ENCODE data around the gene RPP40. TPM values are rescaled to one million over a fixed set of nuclear protein-coding genes. Genes with fewer than 3 reads are reported as not detected.
"Not testable (repeated sequence)": the region's sequence is repeated elsewhere in the genome, so short reads cannot be mapped to it uniquely, and the experiment has no call there.

The RPP40 gene
- total RNA-seq, 2 experiments from 2014 or later = 12.2 to 22.7 TPM

GRCh38 chr6:5032706-5033105, 28.9 kb upstream of the RPP40 start:
- H3K79me2 ChIP-seq (ENCODE audit: insufficient read depth, low read depth, low read length); H3K9me2 ChIP-seq (ENCODE audit: insufficient read depth, low read length); H3K36me3 ChIP-seq (ENCODE audit: insufficient read depth, low read length); H3K4me2 ChIP-seq (ENCODE audit: low read length); H4K20me1 ChIP-seq (ENCODE audit: insufficient read depth, low read length); H2AFZ ChIP-seq (ENCODE audit: low read length); BruUV-seq (replicated peaks); H3K4me3 ChIP-seq (ENCODE audit: low read depth, low read length, poor library complexity, severe bottlenecking); H3K9me3 ChIP-seq (ENCODE audit: low read length); H3K4me1 ChIP-seq (ENCODE audit: insufficient read depth, low read length, poor library complexity, severe bottlenecking); CTCF ChIA-PET (ENCODE audit: unreplicated experiment); DNase-seq (ENCODE audit: low spot score); H3K27ac ChIP-seq (ENCODE audit: low read depth, low read length, poor library complexity, severe bottlenecking): not testable (repeated sequence)
- POLR2A ChIA-PET = interaction anchor here (0.5 kb wide), 1 partner anchor 72 kb away, joined by 3 read pairs; no protein-coding TSS in a partner anchor
- intact Hi-C loops (cut with micrococcal nuclease; ENCODE audit: unreplicated experiment) = loop anchor here (5.0 kb wide), 1 partner anchor 720 kb away; no protein-coding TSS in a partner anchor

- Histone ChIP-seq H3K9me2 (ENCODE audit: insufficient read depth, low read length) (no peaks in the 10 kb centered on the region), H2AFZ (ENCODE audit: low read length) (peak overlapping the region; percentile 86), H3K9me3 (ENCODE audit: low read length) (no peaks in the 10 kb centered on the region), H3K4me1 (ENCODE audit: insufficient read depth, low read length, poor library complexity, severe bottlenecking) (no peaks in the 10 kb centered on the region), H3K27ac (ENCODE audit: low read depth, low read length, poor library complexity, severe bottlenecking) (no peak overlapping the region), H3K4me2 (ENCODE audit: low read length) (no peak overlapping the region), H3K79me2 (ENCODE audit: insufficient read depth, low read depth, low read length) (no peaks in the 10 kb centered on the region), H4K20me1 (ENCODE audit: insufficient read depth, low read length) (no peaks in the 10 kb centered on the region), H3K4me3 (ENCODE audit: low read depth, low read length, poor library complexity, severe bottlenecking) (no peak overlapping the region), H3K36me3 (ENCODE audit: insufficient read depth, low read length) (no peaks in the 10 kb centered on the region)
- TF ChIP-seq EZH2phosphoT487 (IDR thresholded peaks at IDR 0.05; ENCODE audit: borderline replicate concordance, low read depth, low read length) (no peak), CTCF (conservative IDR thresholded peaks at IDR 0.05; ENCODE audit: low read length) (no peak)
- intact Hi-C loops (cut with micrococcal nuclease; ENCODE audit: unreplicated experiment) = loop anchor here (5.0 kb wide), 1 partner anchor 719 kb away; no protein-coding TSS in a partner anchor
- ChIA-PET POLR2A (interaction anchor here (0.5 to 0.6 kb wide), 3 partner anchors 400 to 585 kb away, joined by 3 to 4 read pairs (median 3); no protein-coding TSS in a partner anchor), CTCF (ENCODE audit: unreplicated experiment) (interaction anchor here (1.0 kb wide), 2 partner anchors 9 to 11 kb away, joined by 3 to 5 read pairs; no protein-coding TSS in a partner anchor)
- no peak for DNase-seq (ENCODE audit: low spot score)
- BruUV-seq (replicated peaks) = no TSS peak
Observed at GRCh38 chr6:5031150-5031549, 27.3 kb upstream of the RPP40 start.

GRCh38 chr6:5030596-5031136, 26.8 kb upstream of the RPP40 start:
- Histone ChIP-seq H3K4me2 (ENCODE audit: low read length) (no peak overlapping the region), H3K36me3 (ENCODE audit: insufficient read depth, low read length) (no peaks in the 10 kb centered on the region), H3K4me1 (ENCODE audit: insufficient read depth, low read length, poor library complexity, severe bottlenecking) (no peaks in the 10 kb centered on the region), H4K20me1 (ENCODE audit: insufficient read depth, low read length) (no peaks in the 10 kb centered on the region), H3K79me2 (ENCODE audit: insufficient read depth, low read depth, low read length) (no peaks in the 10 kb centered on the region), H3K4me3 (ENCODE audit: low read depth, low read length, poor library complexity, severe bottlenecking) (no peak overlapping the region), H2AFZ (ENCODE audit: low read length) (peak overlapping the region; percentile 86), H3K27ac (ENCODE audit: low read depth, low read length, poor library complexity, severe bottlenecking) (no peak overlapping the region), H3K9me3 (ENCODE audit: low read length) (no peaks in the 10 kb centered on the region), H3K9me2 (ENCODE audit: insufficient read depth, low read length) (no peaks in the 10 kb centered on the region)
- BruUV-seq (replicated peaks) = no TSS peak
- CTCF ChIA-PET (ENCODE audit: unreplicated experiment) = interaction anchor here (1.0 kb wide), 2 partner anchors 9 to 10 kb away, joined by 3 to 5 read pairs; no protein-coding TSS in a partner anchor
- POLR2A ChIA-PET = interaction anchor here (0.6 kb wide), 1 partner anchor 585 kb away, joined by 3 read pairs; no protein-coding TSS in a partner anchor
- DNase-seq (ENCODE audit: low spot score) = peak; percentile 85
- intact Hi-C loops (cut with micrococcal nuclease; ENCODE audit: unreplicated experiment) = loop anchor here (5.0 kb wide), 1 partner anchor 718 kb away; no protein-coding TSS in a partner anchor
- TF ChIP-seq CTCF (conservative IDR thresholded peaks at IDR 0.05; ENCODE audit: low read length) (peak; percentile 86), EZH2phosphoT487 (IDR thresholded peaks at IDR 0.05; ENCODE audit: borderline replicate concordance, low read depth, low read length) (no peak)

Data from OCI-LY7 (cell line).